SHP77 treated with DMSO at 0.1 percent for 48 hours (cell line): ENCODE measurements around the gene CEP120.
"Not testable (repeated sequence)": the region's sequence is repeated elsewhere in the genome, so short reads cannot be mapped to it uniquely, and the experiment has no call there.

Experiments
- DNase-seq: peaks from one replicate; lab custom pipeline; 2025; lab: John Stamatoyannopoulos, UW

The CEP120 gene

GRCh38 chr5:123423278-123424149, at the start of gene CEP120:
TSS of gene CEP120 (minus strand) at chr5:123423403. CDS start at chr5:123422998, 405 bp downstream.
- peak; percentile 98 for DNase-seq

GRCh38 chr5:123472150-123472924, 49.1 kb upstream of the CEP120 start:
- DNase-seq: no peak

- no peak for DNase-seq
These were observed 48.2 kb upstream of the CEP120 start for GRCh38 chr5:123471385-123471784.

GRCh38 chr5:123466839-123467238, 43.6 kb upstream of the CEP120 start:
- DNase-seq: not testable (repeated sequence)

GRCh38 chr5:123460296-123460729, 37.1 kb upstream of the CEP120 start:
- DNase-seq: no peak

- DNase-seq: not testable (repeated sequence)
These were observed 35.8 kb upstream of the CEP120 start for GRCh38 chr5:123458994-123459393.

- no peak for DNase-seq
These were observed 33.0 kb upstream of the CEP120 start for GRCh38 chr5:123456242-123456641.

GRCh38 chr5:123455640-123456039, 32.4 kb upstream of the CEP120 start:
- DNase-seq: no peak

GRCh38 chr5:123455095-123455494, 31.9 kb upstream of the CEP120 start:
- no peak for DNase-seq

- DNase-seq: no peak
These were observed 31.2 kb upstream of the CEP120 start for GRCh38 chr5:123454259-123454911.

GRCh38 chr5:123452401-123452800, 29.2 kb upstream of the CEP120 start:
- no peak for DNase-seq

GRCh38 chr5:123451047-123451446, 27.8 kb upstream of the CEP120 start:
- no peak for DNase-seq

GRCh38 chr5:123450640-123451039, 27.4 kb upstream of the CEP120 start:
- DNase-seq: no peak

- no peak for DNase-seq
These were observed 26.9 kb upstream of the CEP120 start for GRCh38 chr5:123450114-123450513.

- DNase-seq: no peak
These were observed 26.3 kb upstream of the CEP120 start for GRCh38 chr5:123449424-123449974.

GRCh38 chr5:123448743-123449142, 25.5 kb upstream of the CEP120 start:
- no peak for DNase-seq

- DNase-seq: no peak
These were observed 24.9 kb upstream of the CEP120 start for GRCh38 chr5:123448017-123448617.

- DNase-seq: no peak
These were observed 20.8 kb upstream of the CEP120 start for GRCh38 chr5:123444016-123444415.

- DNase-seq: no peak
These were observed 18.2 kb upstream of the CEP120 start for GRCh38 chr5:123441408-123441807.

- no peak for DNase-seq
These were observed 17.4 kb upstream of the CEP120 start for GRCh38 chr5:123440456-123441181.

- DNase-seq: no peak
These were observed 16.5 kb upstream of the CEP120 start for GRCh38 chr5:123439709-123440108.
